IMR-90 (cell line): ENCODE measurements around the gene PRKN. TPM values are rescaled to one million over a fixed set of nuclear protein-coding genes. Genes with fewer than 3 reads are reported as not detected.

ENCODE experiments used
- ATAC-seq: fragments of 200-7000 bp; cut with Tn5 transposase; 2 replicates; pipeline ENCODE4 v1.9.1; 2020; ENCODE audit warnings: low read depth, mild to moderate bottlenecking, moderate library complexity
- BruUV-seq: library from RNA; stranded (reverse); fragments of 400-500 nt; replicated peaks from 2 replicates; lab custom pipeline; 2021; lab: Mats Ljungman, UMichigan
- CTCF ChIA-PET: fragments of 300-600 bp; formaldehyde crosslinking; extraction: SDS; loops from one replicate; lab custom pipeline; 2021; ENCODE audit warnings: antibody characterized with exemption; lab: Yijun Ruan, JAX
- POLR2A ChIA-PET: fragments of 300-600 bp; sonication (Branson Sonifier 250); formaldehyde crosslinking; loops from one replicate; lab custom pipeline; 2022; ENCODE audit warnings: antibody characterized with exemption; ENCODE audit not compliant: unreplicated experiment; lab: Charles Lee
- DNase-seq: peaks from one replicate; pipeline ENCODE4 v3.0.0; 2013
- H2AFZ ChIP-seq: replicated peaks from 2 replicates; pipeline ENCODE3; 2013; ENCODE audit warnings: low read length, mild to moderate bottlenecking; ENCODE audit not compliant: poor library complexity
- H2AK5ac ChIP-seq: 2 replicates; pipeline ENCODE4 v1.6.1; 2013; ENCODE audit warnings: low read depth, low read length, inconsistent platforms
- H2AK9ac ChIP-seq: replicated peaks from 2 replicates; pipeline ENCODE3; 2013; ENCODE audit warnings: mild to moderate bottlenecking, low read depth, low read length, moderate library complexity; ENCODE audit not compliant: poor library complexity
- H2BK120ac ChIP-seq: 2 replicates; pipeline ENCODE4 v1.6.1; 2013; ENCODE audit warnings: low read depth, low read length, inconsistent platforms
- H2BK15ac ChIP-seq: 3 replicates; pipeline ENCODE4 v1.6.1; 2013; ENCODE audit warnings: low read depth, low read length, inconsistent platforms
- H2BK20ac ChIP-seq: 2 replicates; pipeline ENCODE4 v1.6.1; 2013; ENCODE audit warnings: low read depth, mild to moderate bottlenecking, inconsistent platforms, low read length, moderate library complexity
- H2BK5ac ChIP-seq: 2 replicates; pipeline ENCODE4 v1.6.1; 2013; ENCODE audit warnings: mild to moderate bottlenecking, low read depth, low read length, inconsistent platforms; ENCODE audit not compliant: poor library complexity, severe bottlenecking
- H3K14ac ChIP-seq: replicated peaks from 2 replicates; pipeline ENCODE4 v1.6.1; 2013; ENCODE audit warnings: low read depth, low read length, inconsistent platforms
- H3K18ac ChIP-seq: 2 replicates; pipeline ENCODE4 v1.6.1; 2013; ENCODE audit warnings: low read depth, low read length, control low read depth
- H3K23ac ChIP-seq: 2 replicates; pipeline ENCODE4 v1.6.1; 2013; ENCODE audit warnings: low read depth, low read length, inconsistent platforms
- H3K27ac ChIP-seq: 2 replicates; pipeline ENCODE4 v1.5.1; 2013; ENCODE audit warnings: mild to moderate bottlenecking, control low read depth, low read length; ENCODE audit not compliant: insufficient read depth
- H3K27me3 ChIP-seq: 2 replicates; pipeline ENCODE4 v1.6.1; 2013; ENCODE audit warnings: low read length; ENCODE audit not compliant: control insufficient read depth, insufficient read depth
- H3K36me3 ChIP-seq: 2 replicates; pipeline ENCODE4 v1.6.1; 2013; ENCODE audit warnings: low read length, mixed read lengths; ENCODE audit not compliant: control insufficient read depth, insufficient read depth
- H3K4ac ChIP-seq: 2 replicates; pipeline ENCODE4 v1.6.1; 2013; ENCODE audit warnings: low read depth, low read length, inconsistent platforms
- H3K4me1 ChIP-seq: 2 replicates; pipeline ENCODE4 v1.6.1; 2013; ENCODE audit warnings: low read length, mixed read lengths; ENCODE audit not compliant: control insufficient read depth, insufficient read depth
- H3K4me2 ChIP-seq: 2 replicates; pipeline ENCODE4 v1.6.1; 2013; ENCODE audit warnings: low read depth, mild to moderate bottlenecking, control low read depth, low read length, moderate library complexity
- H3K4me3 ChIP-seq: 2 replicates; pipeline ENCODE4 v1.5.1; 2013; ENCODE audit warnings: low read depth, mild to moderate bottlenecking, control low read depth, low read length, moderate library complexity; ENCODE audit not compliant: insufficient read depth
- H3K56ac ChIP-seq: 2 replicates; pipeline ENCODE4 v1.6.1; 2013; ENCODE audit warnings: low read length, inconsistent platforms; ENCODE audit not compliant: insufficient read depth; ENCODE audit errors: extremely low read depth
- H3K79me1 ChIP-seq, 2 experiments: 2 replicates each; pipeline ENCODE4 v1.6.1; 2013; ENCODE audit warnings: low read length in 2 of 2, inconsistent platforms in 1 of 2, low read depth in 1 of 2
- H3K9ac ChIP-seq: 2 replicates; pipeline ENCODE4 v1.6.1; 2013; ENCODE audit warnings: low read depth, low read length, control low read depth
- H3K9me1 ChIP-seq: 2 replicates; pipeline ENCODE4 v1.6.1; 2013; ENCODE audit warnings: low read length, inconsistent platforms; ENCODE audit not compliant: insufficient read depth
- H3K9me3 ChIP-seq: 2 replicates; pipeline ENCODE4 v1.6.1; 2013; ENCODE audit warnings: low read length; ENCODE audit not compliant: control insufficient read depth, insufficient read depth
- H4K20me1 ChIP-seq: 2 replicates; pipeline ENCODE4 v1.6.1; 2013; ENCODE audit warnings: low read length, inconsistent platforms; ENCODE audit not compliant: insufficient read depth
- H4K5ac ChIP-seq: 2 replicates; pipeline ENCODE4 v1.6.1; 2013; ENCODE audit warnings: mild to moderate bottlenecking, low read depth, low read length, control low read depth
- H4K8ac ChIP-seq, 2 experiments: 2 replicates each; pipeline ENCODE4 v1.6.1; 2013; ENCODE audit warnings: low read depth in 2 of 2, low read length in 2 of 2, control low read depth in 1 of 2, inconsistent platforms in 1 of 2
- H4K91ac ChIP-seq: 2 replicates; pipeline ENCODE4 v1.6.1; 2013; ENCODE audit warnings: low read depth, low read length, inconsistent platforms; ENCODE audit not compliant: insufficient read depth
- BHLHE40 ChIP-seq: fragments of 150-350 bp; IDR thresholded peaks from 2 replicates; pipeline ENCODE4 v1.6.1; 2016; ENCODE audit warnings: mild to moderate bottlenecking, low read depth, low read length
- CEBPB ChIP-seq: IDR thresholded peaks from 2 replicates; pipeline ENCODE4 v1.6.1; 2012; ENCODE audit warnings: low read depth, low read length, improper control_type of control experiment
- CHD1 ChIP-seq: IDR thresholded peaks from 2 replicates; pipeline ENCODE4 v1.6.1; 2012; ENCODE audit warnings: low read depth, low read length, improper control_type of control experiment
- CTCF ChIP-seq: conservative IDR thresholded peaks from 2 replicates; pipeline ENCODE4 v1.5.1; 2012; ENCODE audit warnings: mild to moderate bottlenecking, low read depth, low read length, improper control_type of control experiment
- FOS ChIP-seq: fragments of 150-350 bp; IDR thresholded peaks from 2 replicates; pipeline ENCODE4 v1.6.1; 2016; ENCODE audit warnings: low read depth, low read length
- MAFK ChIP-seq: IDR thresholded peaks from 2 replicates; pipeline ENCODE4 v1.6.1; 2012; ENCODE audit warnings: low read depth, low read length, improper control_type of control experiment
- MAZ ChIP-seq: IDR thresholded peaks from 2 replicates; pipeline ENCODE4 v1.6.1; 2012; ENCODE audit warnings: low read depth, mild to moderate bottlenecking, low read length, improper control_type of control experiment, moderate library complexity, borderline replicate concordance
- MXI1 ChIP-seq: IDR thresholded peaks from 2 replicates; pipeline ENCODE4 v1.6.1; 2012; ENCODE audit warnings: low read depth, mild to moderate bottlenecking, low read length, moderate library complexity, borderline replicate concordance
- NFE2L2 ChIP-seq: fragments of 150-350 bp; IDR thresholded peaks from 2 replicates; pipeline ENCODE4 v1.6.1; 2016; ENCODE audit warnings: low read depth, mild to moderate bottlenecking, low read length
- POLR2A ChIP-seq: IDR thresholded peaks from 2 replicates; pipeline ENCODE4 v1.6.1; 2012; ENCODE audit warnings: mild to moderate bottlenecking, low read depth, low read length
- RAD21 ChIP-seq: IDR thresholded peaks from 2 replicates; pipeline ENCODE4 v1.6.1; 2012; ENCODE audit warnings: low read length, improper control_type of control experiment
- RCOR1 ChIP-seq: IDR thresholded peaks from 2 replicates; pipeline ENCODE4 v1.6.1; 2012; ENCODE audit warnings: mild to moderate bottlenecking, low read length, improper control_type of control experiment; ENCODE audit not compliant: insufficient replicate concordance
- RFX5 ChIP-seq: IDR thresholded peaks from 2 replicates; pipeline ENCODE4 v1.8.0; 2012; ENCODE audit warnings: low read depth, mild to moderate bottlenecking, low read length, moderate library complexity
- SMC3 ChIP-seq: fragments of 150-350 bp; IDR thresholded peaks from 2 replicates; pipeline ENCODE4 v1.6.1; 2016; ENCODE audit warnings: low read depth, mild to moderate bottlenecking, antibody characterized with exemption, low read length, moderate library complexity
- WGBS, 2 experiments: methylation state at CpG; one replicate each; pipeline versions ENCODE4 v1.1.5 to v1.1.7; 2013; ENCODE audit warnings: missing lambda C conversion rate in 2 of 2; ENCODE audit not compliant: insufficient read length in 1 of 2; ENCODE audit errors: extremely low coverage in 2 of 2; 5-methylcytosine and 5-hydroxymethylcytosine counted together
- dilution Hi-C: fragments of 300-500 bp; cut with HindIII; formaldehyde crosslinking; loops from one replicate; pipeline ENCODE4 v1.14.3; 2018; ENCODE audit warnings: low sequenced_read_pairs; ENCODE audit not compliant: unreplicated experiment
- in situ Hi-C: fragments of 300-500 bp; cut with MboI; formaldehyde crosslinking; loops from 3 replicates; pipeline ENCODE4 v1.14.3; 2019; ENCODE audit warnings: low sequenced_read_pairs, inconsistent platforms, mixed read lengths
- intact Hi-C: fragments of 100-400 bp; cut with micrococcal nuclease; formaldehyde crosslinking; loops from 2 replicates; pipeline ENCODE4 v1.10.0; 2022
- polyA plus RNA-seq, 3 experiments: library from polyadenylated mRNA; depleted of rRNA; stranded (reverse); fragments of >200 nt; gene quantifications; 2 replicates each; pipeline ENCODE4 v1.2.3, GENCODE V29; 2012; ENCODE audit warnings: low replicate concordance in 1 of 3
- total RNA-seq: library from RNA; depleted of rRNA; stranded (reverse); fragments of >200 nt; gene quantifications from 2 replicates; pipeline ENCODE4 v1.2.3, GENCODE V29; 2012
- TF ChIP-seq, protein P1 (sequence below): fragments of 150-350 bp; IDR thresholded peaks from 2 replicates; pipeline ENCODE4 v1.6.1; 2016; ENCODE audit warnings: low read depth, mild to moderate bottlenecking, low read length, moderate library complexity, borderline replicate concordance
- TF ChIP-seq, protein P2 (sequence below): fragments of 150-350 bp; IDR thresholded peaks from 2 replicates; pipeline ENCODE4 v1.6.1; 2017; ENCODE audit warnings: mild to moderate bottlenecking, antibody characterized with exemption, low read length, low read depth

Gene PRKN
- total and polyA plus RNA-seq, 2 of the 4 experiments (the other 2 are of a cell fraction) = 0.15 to 0.18 TPM

DNA sequence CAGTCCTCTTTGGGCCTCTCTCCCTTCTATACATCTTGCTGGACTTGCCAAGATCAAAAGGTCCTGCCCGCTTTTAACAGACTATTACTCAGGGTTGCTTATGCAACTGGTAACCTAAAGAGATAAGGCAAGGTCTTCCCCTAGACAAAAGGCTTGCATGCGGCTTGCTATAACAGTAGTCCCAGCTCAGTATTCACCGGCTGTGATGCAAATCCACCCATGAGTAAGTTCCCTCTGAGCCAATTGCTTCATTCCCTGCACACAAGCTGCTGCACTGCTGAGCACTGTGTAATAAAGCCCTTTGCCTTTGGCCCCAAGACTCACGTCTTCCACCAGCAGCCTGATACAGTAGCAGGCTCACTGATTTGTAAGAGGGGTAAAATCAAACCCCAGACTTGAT is 363.8 kb downstream of the PRKN start:
- Histone ChIP-seq H3K14ac (no peak overlapping the region), H4K20me1 (no peaks in the 10 kb centered on the region), H3K56ac (no peak overlapping the region), H3K4me2 (no peak overlapping the region), H3K27me3 (no peaks in the 10 kb centered on the region), H3K9me1 (no peaks in the 10 kb centered on the region), H3K4me1 (no peaks in the 10 kb centered on the region), H3K4ac (no peak overlapping the region), H3K4me3 (no peak overlapping the region), H4K91ac (no peak overlapping the region), H3K36me3 (no peaks in the 10 kb centered on the region), H2BK15ac (no peak overlapping the region), H2BK120ac (no peak overlapping the region), H3K27ac (no peak overlapping the region), H3K23ac (no peak overlapping the region), H4K5ac (no peak overlapping the region), H2BK5ac (no peak overlapping the region), H4K8ac (no peak overlapping the region), H2AK9ac (no peak overlapping the region), H3K9me3 (peaks cover 16% of the 10 kb centered on the region), H3K9ac (no peak overlapping the region), H2BK20ac (no peak overlapping the region), H3K18ac (no peak overlapping the region), H3K79me1 (no peaks in the 10 kb centered on the region), H2AFZ (no peak overlapping the region), H2AK5ac (no peak overlapping the region)
- TF ChIP-seq RAD21 (no peak), BHLHE40 (no peak), CEBPB (no peak), RCOR1 (no peak), MAZ (no peak), MAFK (no peak), POLR2A (no peak), CTCF (no peak), RFX5 (no peak), MXI1 (no peak), CHD1 (no peak), NFE2L2 (no peak), FOS (no peak), SMC3 (no peak)
- TF ChIP-seq, protein P1, sequence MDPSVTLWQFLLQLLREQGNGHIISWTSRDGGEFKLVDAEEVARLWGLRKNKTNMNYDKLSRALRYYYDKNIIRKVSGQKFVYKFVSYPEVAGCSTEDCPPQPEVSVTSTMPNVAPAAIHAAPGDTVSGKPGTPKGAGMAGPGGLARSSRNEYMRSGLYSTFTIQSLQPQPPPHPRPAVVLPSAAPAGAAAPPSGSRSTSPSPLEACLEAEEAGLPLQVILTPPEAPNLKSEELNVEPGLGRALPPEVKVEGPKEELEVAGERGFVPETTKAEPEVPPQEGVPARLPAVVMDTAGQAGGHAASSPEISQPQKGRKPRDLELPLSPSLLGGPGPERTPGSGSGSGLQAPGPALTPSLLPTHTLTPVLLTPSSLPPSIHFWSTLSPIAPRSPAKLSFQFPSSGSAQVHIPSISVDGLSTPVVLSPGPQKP = no peak
- TF ChIP-seq, protein P2, sequence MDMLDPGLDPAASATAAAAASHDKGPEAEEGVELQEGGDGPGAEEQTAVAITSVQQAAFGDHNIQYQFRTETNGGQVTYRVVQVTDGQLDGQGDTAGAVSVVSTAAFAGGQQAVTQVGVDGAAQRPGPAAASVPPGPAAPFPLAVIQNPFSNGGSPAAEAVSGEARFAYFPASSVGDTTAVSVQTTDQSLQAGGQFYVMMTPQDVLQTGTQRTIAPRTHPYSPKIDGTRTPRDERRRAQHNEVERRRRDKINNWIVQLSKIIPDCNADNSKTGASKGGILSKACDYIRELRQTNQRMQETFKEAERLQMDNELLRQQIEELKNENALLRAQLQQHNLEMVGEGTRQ = no peak
- DNase-seq (no peak), ATAC-seq (no peak)
- dilution Hi-C loops = no loop called here
- POLR2A ChIA-PET = no interaction called here
- BruUV-seq = no TSS peak
- in situ Hi-C loops = no loop called here
- intact Hi-C loops = no loop called here
- CTCF ChIA-PET = no interaction called here
- WGBS, 2 experiments = 33% methylated on average over 1 of the region's 4 CpGs; no CpG with 5 or more reads in 1 of the 2 experiments
